HG03039 (cell line): ENCODE measurements around the gene GMCL2.

Source experiments
- ATAC-seq: cut with Tn5 transposase; IDR thresholded peaks from one replicate; pipeline ENCODE4 v1.9.1; 2021; ENCODE audit warnings: mild to moderate bottlenecking, moderate library complexity; ENCODE audit not compliant: unreplicated experiment

Gene GMCL2

GRCh38 chr5:178186427-178186826 is 744 bp downstream of the GMCL2 start:
- ATAC-seq, result no peak

- ATAC-seq, result no peak
Measured at GRCh38 chr5:178182158-178182876, 4.9 kb downstream of the GMCL2 start.

GRCh38 chr5:178180141-178180863 is 6.9 kb downstream of the GMCL2 start:
- ATAC-seq, result no peak

GRCh38 chr5:178177569-178177968 is 9.6 kb downstream of the GMCL2 start:
- no peak for ATAC-seq

- no peak for ATAC-seq
Measured at GRCh38 chr5:178176791-178177190, 10.4 kb downstream of the GMCL2 start.

GRCh38 chr5:178174456-178174855 is 12.7 kb downstream of the GMCL2 start:
- ATAC-seq, result no peak

GRCh38 chr5:178170455-178170854 is 16.7 kb downstream of the GMCL2 start:
- no peak for ATAC-seq

- no peak for ATAC-seq
Measured at GRCh38 chr5:178165581-178165980, 21.6 kb downstream of the GMCL2 start.

- peak; percentile 68 for ATAC-seq
Measured at GRCh38 chr5:178163772-178164735, 23.1 kb downstream of the GMCL2 start.

- ATAC-seq, result no peak
Measured at GRCh38 chr5:178162481-178162880, 24.7 kb downstream of the GMCL2 start.

GRCh38 chr5:178160176-178160575 is 27.0 kb downstream of the GMCL2 start:
- ATAC-seq, result no peak

GRCh38 chr5:178155065-178155464 is 32.1 kb downstream of the GMCL2 start:
- no peak for ATAC-seq

GRCh38 chr5:178153530-178154340 is 33.4 kb downstream of the GMCL2 start, which contains the start of gene NHP2:
TSS of gene NHP2 (minus strand) at chr5:178153885. CDS start at chr5:178153817, 68 bp downstream.
- peak; percentile 95 for ATAC-seq

- no peak for ATAC-seq
Measured at GRCh38 chr5:178152491-178153444, 34.4 kb downstream of the GMCL2 start.

- ATAC-seq, result no peak
Measured at GRCh38 chr5:178150977-178151734, 36.0 kb downstream of the GMCL2 start.

- no peak for ATAC-seq
Measured at GRCh38 chr5:178149199-178149932, 37.8 kb downstream of the GMCL2 start.

- no peak for ATAC-seq
Measured at GRCh38 chr5:178147406-178147805, 39.8 kb downstream of the GMCL2 start.
